ENCODE measurements around the gene SORCS3.

DNA sequence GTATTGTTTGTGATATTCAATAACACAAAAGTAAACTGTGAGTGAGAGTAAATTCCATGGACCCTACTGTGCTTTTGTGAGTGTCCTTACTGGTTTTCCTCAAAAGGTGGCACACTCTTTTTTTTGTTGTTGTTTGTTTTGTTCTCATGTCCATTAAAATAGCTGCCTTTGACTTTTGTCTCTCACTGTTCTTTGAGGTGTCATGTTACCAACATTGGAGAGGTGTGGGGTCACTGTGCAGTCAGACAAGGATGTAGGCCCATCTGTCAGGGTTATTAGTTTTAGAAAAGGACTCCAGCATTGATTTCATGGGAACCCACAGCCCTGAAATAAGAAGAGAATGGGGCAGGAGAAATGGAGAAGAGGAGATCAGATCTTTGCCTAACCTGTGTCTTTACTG lies 383.1 kb downstream of the SORCS3 start:
- TF ChIP-seq, protein P1, sequence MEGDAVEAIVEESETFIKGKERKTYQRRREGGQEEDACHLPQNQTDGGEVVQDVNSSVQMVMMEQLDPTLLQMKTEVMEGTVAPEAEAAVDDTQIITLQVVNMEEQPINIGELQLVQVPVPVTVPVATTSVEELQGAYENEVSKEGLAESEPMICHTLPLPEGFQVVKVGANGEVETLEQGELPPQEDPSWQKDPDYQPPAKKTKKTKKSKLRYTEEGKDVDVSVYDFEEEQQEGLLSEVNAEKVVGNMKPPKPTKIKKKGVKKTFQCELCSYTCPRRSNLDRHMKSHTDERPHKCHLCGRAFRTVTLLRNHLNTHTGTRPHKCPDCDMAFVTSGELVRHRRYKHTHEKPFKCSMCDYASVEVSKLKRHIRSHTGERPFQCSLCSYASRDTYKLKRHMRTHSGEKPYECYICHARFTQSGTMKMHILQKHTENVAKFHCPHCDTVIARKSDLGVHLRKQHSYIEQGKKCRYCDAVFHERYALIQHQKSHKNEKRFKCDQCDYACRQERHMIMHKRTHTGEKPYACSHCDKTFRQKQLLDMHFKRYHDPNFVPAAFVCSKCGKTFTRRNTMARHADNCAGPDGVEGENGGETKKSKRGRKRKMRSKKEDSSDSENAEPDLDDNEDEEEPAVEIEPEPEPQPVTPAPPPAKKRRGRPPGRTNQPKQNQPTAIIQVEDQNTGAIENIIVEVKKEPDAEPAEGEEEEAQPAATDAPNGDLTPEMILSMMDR (IDR thresholded peaks at IDR 0.05), result no peak
- TF ChIP-seq POLR2A (IDR thresholded peaks at IDR 0.05), result no peak
